Measurements from ENCODE around the gene ANK3.

Gene ANK3

DNA sequence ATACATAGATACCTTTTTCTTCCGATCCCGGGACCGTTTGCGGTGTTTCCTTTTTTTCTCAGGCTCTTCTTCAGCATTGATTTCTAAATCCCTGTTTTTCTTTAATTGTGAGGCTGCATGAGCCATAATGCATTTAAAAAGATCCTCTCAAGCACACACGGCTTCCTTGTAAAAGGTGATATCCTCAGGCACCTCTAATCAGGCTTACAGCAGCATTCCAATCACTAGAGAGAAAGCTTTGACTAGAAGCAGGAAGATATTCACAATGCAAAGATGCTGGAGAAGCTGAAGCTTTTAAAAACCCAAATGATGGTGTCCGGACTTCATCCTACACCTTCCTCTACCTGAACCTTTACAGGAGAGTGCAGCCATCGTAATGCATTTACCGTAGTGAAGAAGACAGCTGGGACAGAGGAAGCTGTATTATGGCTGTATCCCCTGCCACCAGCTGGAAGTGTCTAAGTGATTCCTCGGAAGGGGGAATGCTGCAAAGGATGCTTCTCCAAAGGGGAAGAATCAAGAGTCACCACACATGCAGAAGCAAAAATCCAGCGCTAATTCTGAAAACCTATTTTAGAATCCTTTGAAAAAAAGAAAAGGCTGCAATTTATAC, at the start of gene ANK3:
Gene ANK3, minus strand, starts transcription at position 463 of the 613 bp plus-strand sequence. Its CDS starts 337 bp downstream, at position 126.
- no peak for DNase-seq (ENCODE audit: low read depth)

- DNase-seq (ENCODE audit: low read depth) = peak; percentile 56
Measured at GRCh38 chr10:60434418-60435046, 44.9 kb upstream of the ANK3 start.

DNA sequence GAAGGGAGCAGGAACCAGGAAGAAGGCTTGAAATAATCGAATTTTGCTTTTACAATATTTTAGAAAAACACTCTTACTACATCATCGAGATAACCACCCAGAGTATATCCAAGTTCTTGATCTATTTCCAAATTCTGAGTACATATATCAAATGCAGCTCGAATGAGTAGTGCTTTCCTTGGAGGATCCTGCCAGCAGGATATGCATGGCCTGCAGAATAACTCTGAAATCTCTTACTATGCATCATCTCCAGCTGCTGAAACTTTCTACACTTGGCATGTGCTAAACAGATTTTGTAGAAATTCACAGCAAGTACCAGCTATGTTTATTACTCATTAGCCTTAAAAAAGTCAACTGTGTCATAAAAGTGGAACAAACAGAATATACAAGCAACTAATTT, 44.0 kb upstream of the ANK3 start:
- peak; percentile 80 for DNase-seq (ENCODE audit: low read depth)

GRCh38 chr10:60430836-60431597, 41.3 kb upstream of the ANK3 start:
- DNase-seq (ENCODE audit: low read depth) = no peak

DNA sequence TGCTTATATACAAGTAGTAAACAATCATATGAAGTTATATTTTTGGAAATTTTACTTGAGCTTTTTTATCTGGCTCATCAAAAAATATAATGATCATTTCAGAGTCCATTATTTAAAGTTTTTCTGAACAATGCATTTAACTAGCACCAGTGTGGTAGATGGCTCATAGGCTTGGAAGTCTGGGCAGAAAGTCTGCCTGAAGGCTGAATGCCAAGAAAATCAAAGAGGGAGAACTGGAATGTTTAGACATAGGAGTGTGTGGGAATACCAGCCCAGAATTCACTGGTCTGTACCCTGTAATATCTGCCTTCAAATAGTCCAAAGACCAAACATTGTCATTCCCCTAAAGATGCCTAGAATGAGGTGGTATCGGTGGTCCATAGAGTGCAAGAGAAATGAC, 40.3 kb upstream of the ANK3 start:
- peak; percentile 60 for DNase-seq (ENCODE audit: low read depth)

DNA sequence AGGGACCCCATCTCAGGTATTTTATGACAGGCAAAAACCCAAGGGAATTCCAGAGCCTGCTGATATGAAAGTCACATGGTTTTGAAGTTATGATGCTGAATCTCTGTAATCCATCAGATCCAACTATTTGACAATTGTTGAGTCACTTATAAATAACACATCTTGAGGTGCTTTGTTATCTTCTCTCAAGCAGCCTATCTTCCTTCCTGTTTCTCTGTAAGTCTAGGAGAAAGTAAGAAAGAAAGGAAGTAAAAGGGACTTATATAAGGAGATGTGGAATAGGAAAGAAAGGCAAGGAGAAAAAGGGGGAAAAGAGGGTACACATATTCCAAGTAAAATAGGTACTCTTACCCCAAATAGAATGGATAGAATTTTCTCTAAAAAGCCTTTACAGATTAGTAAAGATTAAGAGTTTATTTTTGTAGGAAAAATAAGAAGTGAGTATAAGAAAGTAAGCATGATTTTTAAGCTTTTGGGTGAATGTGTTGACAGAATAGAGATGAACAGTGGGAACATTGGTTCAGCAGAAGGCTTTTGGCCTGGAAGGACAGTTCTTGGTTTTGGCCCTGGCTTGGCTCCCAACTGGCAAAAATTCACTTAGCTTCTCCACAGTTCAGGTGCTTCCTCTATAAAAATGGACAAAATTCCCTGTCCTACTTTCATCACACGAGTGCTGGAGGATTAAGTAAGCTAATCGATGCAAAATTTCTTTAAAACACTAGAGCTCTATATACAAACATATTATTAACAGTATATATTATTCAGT, 39.6 kb upstream of the ANK3 start:
- no peak for DNase-seq (ENCODE audit: low read depth)

- DNase-seq (ENCODE audit: low read depth) = no peak
Measured at GRCh38 chr10:60428387-60428737, 38.7 kb upstream of the ANK3 start.

DNA sequence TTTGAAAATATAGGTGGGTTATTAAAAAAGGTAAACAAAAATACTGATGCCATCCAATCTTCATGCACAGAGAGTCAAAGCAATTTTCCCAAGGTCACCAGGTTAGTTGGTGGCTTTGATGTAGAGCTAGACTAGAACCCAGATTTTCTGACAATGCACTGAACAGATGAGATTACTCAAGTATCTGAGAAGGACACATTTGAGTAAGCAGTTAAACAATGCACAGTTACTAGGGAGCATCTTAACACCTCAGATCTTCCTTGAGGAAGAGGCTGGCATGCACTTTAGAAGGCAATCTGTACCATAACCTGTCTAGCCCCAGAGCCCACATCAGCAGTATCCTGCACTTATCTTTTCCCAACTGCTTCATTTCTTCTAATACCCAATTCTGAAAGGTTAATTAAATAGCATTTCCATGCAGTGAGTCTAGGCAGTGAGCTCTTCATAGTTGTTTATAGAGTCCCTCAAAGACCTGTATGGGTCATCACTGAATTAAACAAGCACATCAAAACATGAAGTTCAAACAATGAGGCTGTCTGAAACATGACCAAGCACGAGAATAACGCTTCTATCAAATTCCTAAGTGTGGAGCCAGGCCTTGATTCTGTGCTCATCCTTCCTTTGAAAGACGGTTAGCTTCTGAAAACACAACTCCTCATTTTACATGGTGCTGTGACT, 38.2 kb upstream of the ANK3 start:
- DNase-seq (ENCODE audit: low read depth) = no peak

DNA sequence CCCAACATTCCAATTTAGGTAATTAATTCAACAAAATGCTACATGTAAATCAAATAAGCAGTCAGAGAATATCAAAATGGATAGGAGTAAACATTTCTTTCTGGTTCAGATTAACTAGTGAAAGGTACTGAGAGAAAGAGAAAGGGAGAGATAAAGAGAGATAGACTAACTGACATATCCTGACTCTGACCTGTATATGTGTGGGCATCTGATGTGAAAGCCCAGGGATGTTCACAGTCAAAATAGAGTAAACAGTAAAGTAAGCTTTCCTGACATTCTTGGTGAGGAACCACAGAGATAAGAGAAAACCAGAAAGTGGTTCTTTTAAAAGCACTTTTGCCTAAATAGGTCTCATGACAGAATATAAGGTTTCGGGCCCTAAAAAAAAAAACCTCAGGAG, 37.5 kb upstream of the ANK3 start:
- no peak for DNase-seq (ENCODE audit: low read depth)

- DNase-seq (ENCODE audit: low read depth) = peak; percentile 81
Measured at GRCh38 chr10:60426425-60426824, 36.8 kb upstream of the ANK3 start.

DNA sequence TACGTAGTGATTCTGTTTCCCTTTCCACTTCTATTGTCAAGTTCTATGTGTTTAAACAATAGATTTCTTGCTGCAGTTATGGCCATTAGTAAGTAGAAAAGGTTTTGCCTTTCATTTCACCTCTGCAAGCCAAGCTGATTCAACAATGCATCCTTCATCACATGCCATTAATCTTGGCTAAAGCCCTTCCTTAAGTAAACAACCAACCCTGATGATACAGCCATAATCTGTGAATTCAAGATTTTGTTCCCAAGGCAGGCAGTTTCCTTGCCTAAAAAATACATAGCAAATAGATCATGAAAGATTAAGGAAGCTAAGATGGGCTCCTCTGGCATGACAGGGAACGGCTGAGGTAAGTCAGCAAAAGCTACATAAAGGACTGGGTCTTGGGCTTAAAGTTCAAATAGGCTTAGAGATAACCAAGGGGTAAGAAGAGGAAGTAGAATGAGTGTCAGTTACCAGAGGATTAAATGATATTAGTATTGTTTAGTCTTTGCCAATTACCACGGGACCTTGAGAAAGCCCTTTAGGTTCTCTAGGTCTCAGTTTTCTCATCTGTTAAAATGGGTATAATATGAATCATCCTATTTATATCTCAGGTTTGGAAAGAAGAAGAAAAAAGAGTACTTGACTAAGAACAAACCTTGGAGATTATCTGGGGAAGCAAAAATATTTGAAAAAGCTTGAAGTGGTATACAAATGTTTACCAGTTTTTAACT, 35.9 kb upstream of the ANK3 start:
- peak; percentile 36 for DNase-seq (ENCODE audit: low read depth)

DNA sequence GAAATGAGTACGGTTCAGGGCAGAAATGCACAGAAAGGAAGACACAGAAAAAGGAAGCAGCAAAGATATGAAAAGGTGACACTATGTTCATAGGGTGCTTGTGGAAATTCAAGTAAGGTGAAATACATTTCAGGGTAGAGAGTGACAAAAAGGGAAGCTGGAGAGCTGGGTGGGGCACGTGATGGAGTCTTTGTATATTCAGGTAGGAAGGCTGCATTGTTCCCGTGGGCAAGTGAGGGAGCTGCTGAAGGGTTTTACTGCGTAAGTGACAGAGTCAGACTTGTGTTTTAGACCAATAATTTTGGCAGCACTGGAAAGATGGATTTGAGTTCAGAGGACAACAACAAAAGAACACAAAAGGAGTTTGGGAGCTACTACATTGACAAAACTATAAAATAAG, 35.3 kb upstream of the ANK3 start:
- no peak for DNase-seq (ENCODE audit: low read depth)

DNA sequence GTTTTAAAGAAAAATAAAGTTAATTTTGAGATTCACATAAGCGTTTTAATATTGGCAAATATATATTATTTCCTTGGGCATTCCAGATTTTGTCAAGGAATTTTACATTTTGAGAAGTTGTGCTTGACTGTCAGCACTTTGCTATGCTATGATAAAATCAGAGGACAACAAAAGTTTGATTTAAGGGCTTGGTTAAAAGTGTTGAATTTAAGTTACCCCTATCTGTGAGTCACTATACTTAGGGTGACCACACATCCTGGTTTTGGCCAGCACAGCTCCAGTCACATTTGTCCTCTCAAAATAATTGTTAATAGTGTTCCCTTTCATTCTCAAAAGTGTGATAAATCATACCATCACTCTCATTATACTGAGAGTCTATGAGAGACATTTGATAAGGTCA, 34.2 kb upstream of the ANK3 start:
- no peak for DNase-seq (ENCODE audit: low read depth)

GRCh38 chr10:60422809-60423208, 33.1 kb upstream of the ANK3 start:
- DNase-seq (ENCODE audit: low read depth) = no peak

DNA sequence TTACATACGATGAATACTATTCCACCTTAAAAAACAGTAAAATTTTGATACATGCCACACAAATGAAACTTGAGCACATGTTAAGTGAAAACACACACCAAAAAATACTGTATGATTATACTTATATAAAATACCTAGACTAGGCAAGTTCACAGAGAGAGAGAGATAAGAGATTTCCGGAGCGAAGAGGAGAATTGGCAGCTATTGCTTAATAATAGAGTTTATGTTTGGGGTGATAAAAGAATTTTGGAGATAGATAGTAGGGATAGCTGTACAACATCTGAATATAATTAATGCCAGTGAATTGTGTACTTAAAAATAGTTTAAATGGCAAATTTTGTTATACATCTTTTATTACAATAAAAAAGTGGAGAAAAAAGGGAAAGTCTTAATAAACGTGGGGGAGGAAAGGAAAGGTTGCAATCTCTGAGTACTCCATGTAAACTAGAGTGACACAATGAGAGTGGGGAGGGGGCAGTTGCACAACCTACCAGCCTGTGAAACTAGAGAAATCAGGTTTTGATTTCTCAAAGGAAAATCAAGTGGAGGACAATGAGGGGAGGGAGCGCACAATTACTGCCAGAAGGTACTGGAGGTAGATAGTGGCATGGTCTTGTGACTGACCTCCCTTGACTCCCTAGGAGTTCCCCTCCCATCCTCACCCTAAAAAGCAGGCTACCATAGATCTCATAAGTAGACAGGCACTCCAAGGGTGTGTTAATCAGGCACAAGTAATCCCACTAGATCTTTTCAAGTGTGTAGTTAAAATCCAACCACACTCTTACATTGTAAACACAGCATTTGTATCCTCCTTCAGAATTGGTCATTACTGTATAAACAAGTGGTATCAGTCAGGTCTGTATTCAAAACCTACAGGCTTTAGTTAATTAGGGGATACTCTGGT, 31.6 kb upstream of the ANK3 start:
- DNase-seq (ENCODE audit: low read depth) = no peak

DNA sequence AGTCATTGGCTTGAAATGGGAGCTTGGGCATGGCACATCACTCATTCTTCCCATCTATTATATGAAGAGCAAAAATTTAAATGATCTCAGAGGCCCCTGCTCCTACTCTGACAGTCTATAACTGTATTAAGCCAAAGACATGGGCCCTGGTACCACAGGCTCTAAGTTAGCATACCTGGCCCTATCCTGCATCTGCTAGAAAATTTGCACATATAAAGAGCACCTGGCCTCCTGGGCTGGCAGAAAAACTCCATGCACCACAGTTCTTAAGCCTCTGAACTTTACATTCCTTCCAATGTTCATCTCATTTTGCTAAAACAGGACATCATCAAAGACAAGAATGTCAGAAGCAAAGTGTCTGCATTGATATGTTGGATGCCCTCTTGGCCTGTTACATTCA, 29.6 kb upstream of the ANK3 start:
- DNase-seq (ENCODE audit: low read depth) = no peak

GRCh38 chr10:60417901-60418300, 28.2 kb upstream of the ANK3 start:
- no peak for DNase-seq (ENCODE audit: low read depth)

- DNase-seq (ENCODE audit: low read depth) = peak; percentile 7
Measured at GRCh38 chr10:60417024-60417423, 27.3 kb upstream of the ANK3 start.

- peak; percentile 19 for DNase-seq (ENCODE audit: low read depth)
Measured at GRCh38 chr10:60414877-60415585, 25.4 kb upstream of the ANK3 start.

GRCh38 chr10:60414111-60414510, 24.4 kb upstream of the ANK3 start:
- no peak for DNase-seq (ENCODE audit: low read depth)
